Lung (tissue), 12 donors: ENCODE results near the gene NPEPPS. TPM values are rescaled to one million over a fixed set of nuclear protein-coding genes. Genes with fewer than 3 reads are reported as not detected.

ENCODE experiments used
- ATAC-seq: fragments of 200-7000 bp; cut with Tn5 transposase; one replicate; pipeline ENCODE4 v1.9.1; 2020; ENCODE audit warnings: moderate number of reproducible peaks; ENCODE audit not compliant: insufficient read depth, low FRiP score
- DNase-seq, 3 donors: peaks; one replicate each; pipeline ENCODE4 v3.0.0-alpha.2; 2013 to 2017
- H3K27ac ChIP-seq, 2 donors: one replicate each; pipeline ENCODE4 v1.5.1; 2013; ENCODE audit warnings: mild to moderate bottlenecking in 2 of 2, moderate library complexity in 2 of 2, control low read depth in 1 of 2, inconsistent platforms in 1 of 2, low read depth in 1 of 2, low read length in 1 of 2
- H3K27me3 ChIP-seq, 3 donors: one replicate each; pipeline ENCODE4 v1.5.1; 2013; ENCODE audit warnings: low read length in 2 of 3; ENCODE audit not compliant: control insufficient read depth in 3 of 3, insufficient read depth in 3 of 3
- H3K36me3 ChIP-seq, 4 donors: one replicate each; pipeline ENCODE4 v1.5.1; 2013; ENCODE audit warnings: low read length in 4 of 4, mild to moderate bottlenecking in 1 of 4, moderate library complexity in 1 of 4; ENCODE audit not compliant: control insufficient read depth in 4 of 4, insufficient read depth in 4 of 4
- H3K4me1 ChIP-seq, 5 donors: one replicate each; pipeline ENCODE4 v1.5.1; 2013; ENCODE audit warnings: low read length in 5 of 5, mild to moderate bottlenecking in 2 of 5, moderate library complexity in 1 of 5; ENCODE audit not compliant: control insufficient read depth in 5 of 5, insufficient read depth in 5 of 5
- H3K4me3 ChIP-seq: one replicate; pipeline ENCODE4 v1.5.1; 2013; ENCODE audit warnings: mild to moderate bottlenecking, control low read depth, moderate library complexity
- H3K9ac ChIP-seq, 2 donors: one replicate each; pipeline ENCODE4 v1.5.1; 2013; ENCODE audit warnings: low read length in 2 of 2, control low read depth in 1 of 2; ENCODE audit not compliant: insufficient read depth in 1 of 2
- H3K9me3 ChIP-seq, 4 donors: one replicate each; pipeline ENCODE4 v1.5.1; 2013; ENCODE audit warnings: low read length in 3 of 4, mild to moderate bottlenecking in 1 of 4, moderate library complexity in 1 of 4; ENCODE audit not compliant: control insufficient read depth in 4 of 4, insufficient read depth in 3 of 4
- CTCF ChIP-seq: IDR thresholded peaks from 2 replicates; pipeline ENCODE4 v1.5.1; 2012; ENCODE audit warnings: mild to moderate bottlenecking; ENCODE audit errors: control extremely low read depth, extremely low read depth
- WGBS, 2 donors: extraction: QIAGEN DNeasy Blood & Tissue Kit; methylation state at CpG; one replicate each; pipeline ENCODE4 v1.1.7; 2013; 5-methylcytosine and 5-hydroxymethylcytosine counted together
- polyA plus RNA-seq, 2 donors: library from polyadenylated mRNA; stranded (reverse); fragments of 200-250 nt; gene quantifications; one replicate each; pipeline ENCODE4 v1.2.1, GENCODE V29; 2013
- total RNA-seq, 2 donors: library from RNA; depleted of rRNA in 1 of 2; stranded (reverse); fragments of >200 nt in 1 of 2; gene quantifications; one replicate each; pipeline ENCODE4 v1.2.1, GENCODE V29; 2014 to 2021
- donor health status: control.
- donor health status: control.
- donor health status: Bipolar disorder and iron deficiency.
- donor health status: healthy.
- donor health status: DM: yes; HTN: yes; CAD: no.

NPEPPS gene
- total and polyA plus RNA-seq, 4 donors, result 30.1 to 245 (median 65.4) TPM

- TF ChIP-seq CTCF, result no peak
- Histone ChIP-seq H3K9me3 (no peaks in the 10 kb centered on the region), H3K9ac (peak within 1 kb of the TSS; percentile 26 to 68), H3K36me3 (peaks cover 2 to 30% (median 9%) of the 10 kb centered on the region in 4 donors), H3K4me1 (peaks cover 0 to 19% (median 7%) of the 10 kb centered on the region in 5 donors), H3K27me3 (no peaks in the 10 kb centered on the region), H3K4me3 (peak within 1 kb of the TSS; percentile 72), H3K27ac (peak within 1 kb of the TSS; percentile 79 to 94)
- peak; percentile 100 for DNase-seq
- ATAC-seq, result peak; percentile 91
- WGBS, 2 donors, result 0% methylated on average over 69 to 74 of the region's 74 CpGs
Measured at GRCh38 chr17:47649153-47649971, 118.5 kb downstream of the NPEPPS start, which contains the start of gene KPNB1. Gene KPNB1 (plus strand): TSS chr17:47649919. CDS start chr17:47650245, 326 bp downstream.

GRCh38 chr17:47649972-47650524, 119.1 kb downstream of the NPEPPS start:
- Histone ChIP-seq H3K27me3 (no peaks in the 10 kb centered on the region), H3K4me3 (peak overlapping the region; percentile 72), H3K9ac (no peak overlapping the region), H3K36me3 (peaks cover 6 to 36% (median 14%) of the 10 kb centered on the region in 4 donors), H3K4me1 (peaks cover 0 to 19% (median 7%) of the 10 kb centered on the region in 5 donors), H3K9me3 (no peaks in the 10 kb centered on the region), H3K27ac (peak overlapping the region; percentile 49 to 88)
- DNase-seq (no peak), ATAC-seq (no peak)
- TF ChIP-seq CTCF, result no peak
- 0 to 1% methylated on average over 21 to 48 of the region's 48 CpGs for WGBS, 2 donors

GRCh38 chr17:47650525-47651522, 119.9 kb downstream of the NPEPPS start:
- 1 to 3% methylated on average over 15 to 38 of the region's 39 CpGs for WGBS, 2 donors
- Histone ChIP-seq H3K9me3 (no peaks in the 10 kb centered on the region), H3K9ac (peak overlapping the region in 1 of 2 donors; percentile 68), H3K4me1 (peaks cover 0 to 19% (median 7%) of the 10 kb centered on the region in 5 donors), H3K4me3 (peak overlapping the region; percentile 72), H3K36me3 (peaks cover 7 to 42% (median 19%) of the 10 kb centered on the region in 4 donors), H3K27ac (peak overlapping the region; percentile 62 to 88), H3K27me3 (no peaks in the 10 kb centered on the region)
- DNase-seq (peak; percentile 93 to 98 (median 95)), ATAC-seq (peak; percentile 76)
- no peak for TF ChIP-seq CTCF
